Measurements from ENCODE around the gene SUPT6H.

DNA sequence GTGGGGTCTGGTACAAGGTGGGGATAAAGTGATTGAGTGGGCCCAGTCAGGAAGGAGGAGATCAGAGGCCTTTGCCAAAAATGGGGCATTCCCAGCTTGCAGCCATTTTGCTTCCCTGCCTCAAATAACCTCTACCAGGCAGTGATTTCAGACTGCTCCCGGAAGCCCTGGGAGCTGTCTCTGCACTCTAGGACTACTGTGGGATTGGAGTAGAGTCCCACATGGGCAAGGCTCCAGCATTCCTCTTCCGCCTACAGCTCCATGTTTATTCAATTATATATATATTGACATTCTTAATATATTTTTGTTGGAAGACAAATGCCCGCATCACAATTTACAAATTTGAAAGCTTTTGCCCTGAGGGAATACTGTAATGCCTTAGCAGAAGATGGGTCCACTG lies 13.5 kb downstream of the SUPT6H start:
- no peak for TF ChIP-seq CTCF (IDR thresholded peaks at IDR 0.05)
- no peak for TF ChIP-seq POLR2A (IDR thresholded peaks at IDR 0.05)
- no peak for TF ChIP-seq EP300 (IDR thresholded peaks at IDR 0.05)
